B cell (primary cell): ENCODE measurements around the gene SEC14L1.

Source experiments
- EZH2 ChIP-seq: IDR thresholded peaks from 2 replicates; pipeline ENCODE4 v1.6.1; 2012; ENCODE audit warnings: borderline replicate concordance, low read depth, mild to moderate bottlenecking, moderate library complexity, low read length; ENCODE audit not compliant: insufficient read depth, poor library complexity, severe bottlenecking
- TF ChIP-seq, protein P1 (sequence below): fragments of 200-600 bp; IDR thresholded peaks from one replicate; pipeline ENCODE4 v1.8.0; 2022; ENCODE audit warnings: antibody characterized with exemption, mild to moderate bottlenecking

- TF ChIP-seq, protein P1, sequence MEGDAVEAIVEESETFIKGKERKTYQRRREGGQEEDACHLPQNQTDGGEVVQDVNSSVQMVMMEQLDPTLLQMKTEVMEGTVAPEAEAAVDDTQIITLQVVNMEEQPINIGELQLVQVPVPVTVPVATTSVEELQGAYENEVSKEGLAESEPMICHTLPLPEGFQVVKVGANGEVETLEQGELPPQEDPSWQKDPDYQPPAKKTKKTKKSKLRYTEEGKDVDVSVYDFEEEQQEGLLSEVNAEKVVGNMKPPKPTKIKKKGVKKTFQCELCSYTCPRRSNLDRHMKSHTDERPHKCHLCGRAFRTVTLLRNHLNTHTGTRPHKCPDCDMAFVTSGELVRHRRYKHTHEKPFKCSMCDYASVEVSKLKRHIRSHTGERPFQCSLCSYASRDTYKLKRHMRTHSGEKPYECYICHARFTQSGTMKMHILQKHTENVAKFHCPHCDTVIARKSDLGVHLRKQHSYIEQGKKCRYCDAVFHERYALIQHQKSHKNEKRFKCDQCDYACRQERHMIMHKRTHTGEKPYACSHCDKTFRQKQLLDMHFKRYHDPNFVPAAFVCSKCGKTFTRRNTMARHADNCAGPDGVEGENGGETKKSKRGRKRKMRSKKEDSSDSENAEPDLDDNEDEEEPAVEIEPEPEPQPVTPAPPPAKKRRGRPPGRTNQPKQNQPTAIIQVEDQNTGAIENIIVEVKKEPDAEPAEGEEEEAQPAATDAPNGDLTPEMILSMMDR, result no peak
- TF ChIP-seq EZH2, result no peak
Measured at GRCh38 chr17:77210331-77210730, 69.6 kb downstream of the SEC14L1 start.
